HG03095 (cell line): ENCODE measurements around the gene C16orf90.
"Not testable (repeated sequence)": the region's sequence is repeated elsewhere in the genome, so short reads cannot be mapped to it uniquely, and the experiment has no call there.

Experiments used
- ATAC-seq: cut with Tn5 transposase; IDR thresholded peaks from one replicate; pipeline ENCODE4 v1.9.1; 2021; ENCODE audit warnings: moderate library complexity; ENCODE audit not compliant: unreplicated experiment

Gene C16orf90

GRCh38 chr16:3513892-3514583 is 18.7 kb upstream of the C16orf90 start:
- ATAC-seq: no peak

GRCh38 chr16:3511286-3512180 is 16.2 kb upstream of the C16orf90 start:
- ATAC-seq: no peak

- ATAC-seq: no peak
These were observed 15.1 kb upstream of the C16orf90 start for GRCh38 chr16:3510416-3510815.

GRCh38 chr16:3509470-3509928 is 14.2 kb upstream of the C16orf90 start:
- ATAC-seq: no peak

- no peak for ATAC-seq
These were observed 13.4 kb upstream of the C16orf90 start for GRCh38 chr16:3508736-3509135.

GRCh38 chr16:3503523-3503922 is 8.2 kb upstream of the C16orf90 start:
- ATAC-seq: no peak

- no peak for ATAC-seq
These were observed 6.6 kb upstream of the C16orf90 start for GRCh38 chr16:3501783-3502400.

- ATAC-seq: not testable (repeated sequence)
These were observed 6.1 kb upstream of the C16orf90 start for GRCh38 chr16:3501412-3501761.

- no peak for ATAC-seq
These were observed 3.7 kb upstream of the C16orf90 start for GRCh38 chr16:3498988-3499387.

GRCh38 chr16:3497771-3498170 is 2.5 kb upstream of the C16orf90 start:
- no peak for ATAC-seq

GRCh38 chr16:3496386-3496785 is 1.1 kb upstream of the C16orf90 start:
- ATAC-seq: no peak

- no peak for ATAC-seq
These were observed 809 bp downstream of the C16orf90 start for GRCh38 chr16:3494386-3494973.

- no peak for ATAC-seq
These were observed 2.9 kb downstream of the C16orf90 start for GRCh38 chr16:3492356-3492755.

GRCh38 chr16:3490911-3491629 is 4.2 kb downstream of the C16orf90 start:
- ATAC-seq: no peak

GRCh38 chr16:3488801-3489200 is 6.5 kb downstream of the C16orf90 start:
- ATAC-seq: no peak

GRCh38 chr16:3487521-3488410 is 7.5 kb downstream of the C16orf90 start:
- ATAC-seq: no peak

GRCh38 chr16:3486506-3487215 is 8.6 kb downstream of the C16orf90 start:
- no peak for ATAC-seq

- no peak for ATAC-seq
These were observed 9.3 kb downstream of the C16orf90 start for GRCh38 chr16:3485821-3486505.
